HEK293T (cell line): ENCODE measurements around the gene PHEX.

Source experiments
- ARNT ChIP-seq: fragments of 450-650 bp; IDR thresholded peaks from 2 replicates; pipeline ENCODE4 v1.6.1; 2017; ENCODE audit warnings: mild to moderate bottlenecking
- FOXM1 ChIP-seq: fragments of 450-650 bp; IDR thresholded peaks from 2 replicates; pipeline ENCODE4 v1.6.1; 2017; ENCODE audit warnings: mild to moderate bottlenecking, borderline replicate concordance
- SP1 ChIP-seq: fragments of 450-650 bp; IDR thresholded peaks from 2 replicates; pipeline ENCODE4 v1.6.1; 2017
- SUZ12 ChIP-seq: fragments of 450-650 bp; IDR thresholded peaks from 2 replicates; pipeline ENCODE4 v1.6.1; 2016; ENCODE audit warnings: mild to moderate bottlenecking
- TF ChIP-seq, protein P1 (sequence below): fragments of 450-650 bp; IDR thresholded peaks from 2 replicates; pipeline ENCODE4 v1.6.1; 2016

DNA sequence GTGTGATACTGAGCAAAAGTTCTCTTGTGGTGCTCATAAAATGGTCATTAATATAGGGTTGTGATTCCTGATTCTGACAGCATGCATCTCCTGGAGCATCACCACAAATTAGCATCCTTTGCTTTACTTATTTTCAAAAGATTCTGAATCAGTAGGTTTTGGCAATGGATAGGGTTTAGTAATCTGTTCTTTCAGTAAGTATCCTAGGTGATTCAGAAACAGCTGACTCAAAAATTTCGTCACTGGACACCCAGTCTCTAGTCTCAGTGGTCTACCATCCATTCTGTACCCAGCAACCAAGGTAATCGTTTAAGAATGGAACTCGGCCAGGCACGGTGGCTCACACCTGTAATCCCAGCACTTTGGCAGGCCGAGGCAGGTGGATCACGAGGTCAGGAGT, 244.7 kb downstream of the PHEX start:
- TF ChIP-seq, protein P1, sequence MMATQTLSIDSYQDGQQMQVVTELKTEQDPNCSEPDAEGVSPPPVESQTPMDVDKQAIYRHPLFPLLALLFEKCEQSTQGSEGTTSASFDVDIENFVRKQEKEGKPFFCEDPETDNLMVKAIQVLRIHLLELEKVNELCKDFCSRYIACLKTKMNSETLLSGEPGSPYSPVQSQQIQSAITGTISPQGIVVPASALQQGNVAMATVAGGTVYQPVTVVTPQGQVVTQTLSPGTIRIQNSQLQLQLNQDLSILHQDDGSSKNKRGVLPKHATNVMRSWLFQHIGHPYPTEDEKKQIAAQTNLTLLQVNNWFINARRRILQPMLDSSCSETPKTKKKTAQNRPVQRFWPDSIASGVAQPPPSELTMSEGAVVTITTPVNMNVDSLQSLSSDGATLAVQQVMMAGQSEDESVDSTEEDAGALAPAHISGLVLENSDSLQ: no peak
- TF ChIP-seq SP1: no peak
- TF ChIP-seq FOXM1: no peak
- TF ChIP-seq SUZ12: no peak
- no peak for TF ChIP-seq ARNT
